ENCODE measurements around the gene NOS1AP.

- TF ChIP-seq ELF4 (IDR thresholded peaks at IDR 0.05) = no peak
- TF ChIP-seq FOXA1 (IDR thresholded peaks at IDR 0.05) = no peak
- TF ChIP-seq CTBP1 (IDR thresholded peaks at IDR 0.05; ENCODE audit: borderline replicate concordance) = no peak
- TF ChIP-seq SP1 (IDR thresholded peaks at IDR 0.05) = no peak
- no peak for TF ChIP-seq FOXM1 (IDR thresholded peaks at IDR 0.05; ENCODE audit: borderline replicate concordance)
- TF ChIP-seq, protein P1, sequence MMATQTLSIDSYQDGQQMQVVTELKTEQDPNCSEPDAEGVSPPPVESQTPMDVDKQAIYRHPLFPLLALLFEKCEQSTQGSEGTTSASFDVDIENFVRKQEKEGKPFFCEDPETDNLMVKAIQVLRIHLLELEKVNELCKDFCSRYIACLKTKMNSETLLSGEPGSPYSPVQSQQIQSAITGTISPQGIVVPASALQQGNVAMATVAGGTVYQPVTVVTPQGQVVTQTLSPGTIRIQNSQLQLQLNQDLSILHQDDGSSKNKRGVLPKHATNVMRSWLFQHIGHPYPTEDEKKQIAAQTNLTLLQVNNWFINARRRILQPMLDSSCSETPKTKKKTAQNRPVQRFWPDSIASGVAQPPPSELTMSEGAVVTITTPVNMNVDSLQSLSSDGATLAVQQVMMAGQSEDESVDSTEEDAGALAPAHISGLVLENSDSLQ (IDR thresholded peaks at IDR 0.05) = no peak
- no peak for TF ChIP-seq ARNT (IDR thresholded peaks at IDR 0.05)
- no peak for TF ChIP-seq SUZ12 (IDR thresholded peaks at IDR 0.05)
- no peak for TF ChIP-seq BHLHE40 (IDR thresholded peaks at IDR 0.05; ENCODE audit: borderline replicate concordance)
- TF ChIP-seq TARDBP (IDR thresholded peaks at IDR 0.05) = no peak
- TF ChIP-seq LEF1 (IDR thresholded peaks at IDR 0.05; ENCODE audit: borderline replicate concordance) = no peak
- TF ChIP-seq HDGF (IDR thresholded peaks at IDR 0.05; ENCODE audit: borderline replicate concordance) = no peak
- no peak for TF ChIP-seq FOXK2 (IDR thresholded peaks at IDR 0.05)
- TF ChIP-seq ZNF384 (IDR thresholded peaks at IDR 0.05) = no peak
Measured at GRCh38 chr1:162299018-162299417, 229.5 kb downstream of the NOS1AP start.
